Astrocyte of the spinal cord (primary cell): ENCODE measurements around the gene DRD4.
A peak's percentile ranks its signal among the peaks of the same experiment; 100 is the strongest.

Source experiments
- DNase-seq: peaks from one replicate; pipeline ENCODE4 v3.0.0; 2011; ENCODE audit warnings: low read depth, low spot score
- H3K4me3 ChIP-seq: 2 replicates; pipeline ENCODE4 v1.5.1; 2011; ENCODE audit warnings: low read depth, mild to moderate bottlenecking, low read length, moderate library complexity
- CTCF ChIP-seq: IDR thresholded peaks from 2 replicates; pipeline ENCODE4 v1.5.1; 2012; ENCODE audit warnings: low read depth, mild to moderate bottlenecking, low read length, inconsistent platforms
- in situ Hi-C: cut with HindIII; loops from 2 replicates; pipeline ENCODE4 v1.10.0; 2017; ENCODE audit warnings: low sequenced_read_pairs

DRD4 gene

GRCh38 chr11:603154-603553, 33.9 kb upstream of the DRD4 start:
- no peak for DNase-seq
- H3K4me3 ChIP-seq: no peak overlapping the region
- TF ChIP-seq CTCF: no peak
- in situ Hi-C loops: no loop called here

DNA sequence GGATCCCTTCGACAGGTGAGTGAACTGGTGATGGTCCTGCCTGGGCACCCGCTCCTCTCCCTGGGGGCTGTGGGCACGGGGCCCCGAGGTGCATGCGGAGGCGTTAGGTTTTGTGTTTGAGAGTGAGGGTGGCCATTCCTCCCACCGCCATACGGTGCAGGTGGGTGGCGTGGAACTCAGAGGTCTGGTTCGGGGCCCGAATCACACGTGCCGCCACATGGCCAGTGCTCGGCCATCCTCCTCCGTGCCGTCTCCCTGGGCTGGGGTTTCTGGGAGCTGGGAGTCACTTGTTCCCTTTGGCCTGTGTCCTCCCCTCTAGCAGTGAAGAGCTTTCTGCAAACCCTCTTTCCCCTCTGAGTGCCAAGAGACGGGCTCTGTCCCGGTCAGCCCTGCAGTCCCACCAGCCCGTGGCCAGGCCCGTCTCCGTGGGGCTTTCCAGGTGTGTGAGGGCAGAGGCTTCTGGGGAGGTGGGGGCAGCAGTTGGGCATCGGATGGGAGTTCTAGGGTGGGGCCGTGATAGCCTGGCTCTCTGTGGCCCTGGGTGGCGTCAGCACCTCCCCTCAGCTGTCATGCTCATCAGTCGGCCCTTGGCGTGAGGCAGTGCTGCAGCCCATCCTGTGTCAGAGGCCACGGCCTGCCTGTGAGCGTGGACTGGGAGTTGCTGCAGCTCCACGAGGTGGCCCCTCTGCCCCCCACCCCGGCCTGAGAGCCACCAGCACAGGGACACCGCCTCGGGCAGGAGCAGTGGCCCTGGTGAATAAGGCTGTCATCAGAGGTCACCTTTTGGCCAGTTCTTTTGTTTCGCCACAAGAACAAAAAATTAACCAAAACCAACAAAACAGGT, 31.6 kb upstream of the DRD4 start:
- no peak for DNase-seq
- TF ChIP-seq CTCF: no peak
- H3K4me3 ChIP-seq: no peak overlapping the region
- in situ Hi-C loops: no loop called here

- TF ChIP-seq CTCF: no peak
- no peak overlapping the region for H3K4me3 ChIP-seq
- peak; percentile 45 for DNase-seq
- in situ Hi-C loops: no loop called here
These were observed 30.8 kb upstream of the DRD4 start for GRCh38 chr11:606245-606644.

DNA sequence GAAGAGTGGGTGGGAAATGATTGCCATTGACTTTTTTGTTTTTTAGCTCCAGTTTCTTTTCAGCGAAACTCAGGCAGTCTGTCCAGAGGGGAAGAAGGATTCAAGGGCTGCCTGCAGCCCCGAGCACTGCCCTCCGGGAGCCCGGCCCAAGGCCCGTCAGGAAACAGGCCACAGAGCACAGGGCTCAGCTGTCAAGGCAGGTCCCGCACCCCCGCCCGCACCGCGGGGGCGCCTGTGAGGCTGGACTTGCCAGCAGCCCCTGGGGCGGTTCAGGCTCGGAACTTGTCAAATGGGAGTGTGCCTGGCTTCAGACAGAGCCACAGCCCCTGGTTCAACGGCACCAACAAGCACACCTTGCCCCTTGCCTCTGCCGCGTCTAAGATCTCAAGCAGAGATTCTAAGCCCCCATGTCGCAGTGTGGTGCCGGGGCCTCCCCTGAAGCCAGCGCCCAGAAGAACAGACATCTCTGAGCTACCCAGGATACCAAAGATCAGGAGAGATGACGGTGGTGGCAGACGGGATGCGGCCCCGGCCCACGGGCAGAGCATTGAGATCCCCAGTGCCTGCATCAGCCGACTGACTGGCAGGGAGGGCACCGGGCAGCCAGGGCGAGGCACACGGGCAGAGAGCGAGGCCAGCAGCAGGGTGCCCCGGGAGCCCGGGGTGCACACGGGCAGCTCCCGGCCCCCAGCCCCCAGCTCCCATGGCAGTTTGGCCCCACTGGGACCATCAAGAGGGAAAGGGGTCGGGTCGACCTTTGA, 29.9 kb upstream of the DRD4 start:
- no peak for TF ChIP-seq CTCF
- in situ Hi-C loops: no loop called here
- H3K4me3 ChIP-seq: no peak overlapping the region

DNA sequence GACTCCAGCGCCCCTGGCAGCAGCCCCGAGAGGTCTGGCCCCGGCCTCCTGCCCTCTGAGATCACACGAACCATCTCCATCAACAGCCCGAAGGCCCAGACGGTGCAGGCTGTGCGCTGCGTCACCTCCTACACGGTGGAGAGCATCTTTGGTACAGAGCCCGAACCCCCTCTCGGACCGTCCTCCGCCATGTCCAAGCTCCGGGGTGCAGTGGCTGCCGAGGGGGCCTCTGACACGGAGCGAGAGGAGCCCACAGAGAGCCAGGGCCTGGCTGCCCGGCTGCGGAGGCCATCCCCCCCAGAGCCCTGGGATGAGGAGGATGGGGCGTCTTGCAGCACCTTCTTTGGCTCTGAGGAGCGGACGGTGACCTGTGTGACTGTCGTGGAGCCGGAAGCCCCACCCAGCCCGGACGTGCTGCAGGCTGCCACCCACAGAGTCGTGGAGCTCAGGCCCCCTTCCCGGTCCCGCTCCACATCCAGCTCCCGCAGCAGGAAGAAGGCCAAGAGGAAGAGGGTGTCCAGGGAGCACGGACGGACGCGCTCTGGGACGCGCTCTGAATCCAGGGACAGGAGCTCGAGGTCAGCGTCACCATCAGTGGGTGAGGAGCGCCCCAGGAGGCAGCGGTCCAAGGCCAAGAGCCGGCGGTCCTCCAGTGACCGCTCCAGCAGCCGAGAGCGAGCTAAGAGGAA, 29.0 kb upstream of the DRD4 start:
- in situ Hi-C loops: no loop called here
- H3K4me3 ChIP-seq: no peak overlapping the region
- no peak for DNase-seq
- no peak for TF ChIP-seq CTCF

More for the DNA sequence above, 29.9 kb upstream of the DRD4 start:
- DNase-seq: no peak

DNA sequence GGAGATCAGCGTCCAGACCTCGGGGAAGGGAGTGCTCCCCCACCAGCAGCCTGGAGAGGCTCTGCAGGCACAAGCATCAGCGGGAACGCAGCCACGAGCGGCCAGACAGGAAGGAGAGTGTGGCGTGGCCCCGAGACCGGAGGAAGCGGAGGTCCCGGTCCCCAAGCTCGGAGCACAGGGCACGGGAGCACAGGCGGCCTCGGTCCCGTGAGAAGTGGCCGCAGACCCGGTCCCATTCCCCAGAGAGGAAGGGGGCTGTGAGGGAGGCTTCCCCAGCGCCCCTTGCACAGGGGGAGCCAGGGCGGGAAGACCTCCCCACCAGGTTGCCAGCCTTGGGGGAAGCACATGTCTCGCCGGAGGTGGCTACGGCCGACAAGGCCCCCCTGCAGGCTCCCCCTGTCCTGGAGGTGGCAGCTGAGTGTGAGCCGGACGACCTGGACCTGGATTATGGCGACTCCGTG, 28.2 kb upstream of the DRD4 start:
- TF ChIP-seq CTCF: no peak

More for the DNA sequence above, 28.2 kb upstream of the DRD4 start:
- H3K4me3 ChIP-seq: no peak overlapping the region
- in situ Hi-C loops: no loop called here
- no peak for DNase-seq
